K562 (cell line): Measurements from ENCODE around the gene PKLR. TPM values are rescaled to one million over a fixed set of nuclear protein-coding genes. Genes with fewer than 3 reads are reported as not detected.

Experiments
- IRF2 ChIP-seq: sonication (generic); formaldehyde crosslinking; IDR thresholded peaks from 2 replicates; pipeline ENCODE4 v1.8.1; 2022; ENCODE audit warnings: mild to moderate bottlenecking, missing genetic modification reagents
- KLF1 ChIP-seq: fragments of 450-650 bp; IDR thresholded peaks from 2 replicates; pipeline ENCODE4 v1.6.1; 2016; ENCODE audit warnings: missing genetic modification characterization, missing compliant biosample characterization
- LARP7 ChIP-seq: fragments of 450-650 bp; IDR thresholded peaks from 2 replicates; pipeline ENCODE4 v1.6.1; 2016
- MAFF ChIP-seq: IDR thresholded peaks from 2 replicates; pipeline ENCODE4 v1.6.1; 2012; ENCODE audit warnings: low read length, improper control_type of control experiment
- MAFG ChIP-seq: fragments of 450-650 bp; conservative IDR thresholded peaks from 2 replicates; pipeline ENCODE4 v1.6.1; 2016; ENCODE audit warnings: missing genetic modification characterization, missing compliant biosample characterization
- MYC ChIP-seq, 2 experiments: fragments of 250-450 bp in 1 of 2; sonication (Bioruptor Pico) in 1 of 2; IDR thresholded peaks; 2 replicates each; pipeline versions ENCODE4 v1.5.1 to v1.6.1; 2012 to 2021; ENCODE audit warnings: low read depth in 2 of 2, borderline replicate concordance in 1 of 2, improper control_type of control experiment in 1 of 2, low read length in 1 of 2, mild to moderate bottlenecking in 1 of 2, moderate library complexity in 1 of 2
- PHF21A ChIP-seq: fragments of 450-650 bp; IDR thresholded peaks from 2 replicates; pipeline ENCODE4 v1.6.1; 2017; ENCODE audit warnings: low read depth, borderline replicate concordance
- PML ChIP-seq: IDR thresholded peaks from 2 replicates; pipeline ENCODE4 v1.6.1; 2012; ENCODE audit warnings: low read length, inconsistent platforms
- RAD21 ChIP-seq, 2 experiments: fragments of 250-450 bp in 1 of 2; fragments of 450-650 bp in 1 of 2; sonication (Bioruptor Pico) in 1 of 2; formaldehyde crosslinking in 1 of 2; IDR thresholded peaks in 1 of 2; conservative IDR thresholded peaks in 1 of 2; 2 replicates each; pipeline versions ENCODE4 v1.4.0 to v1.8.0; 2020 to 2022; ENCODE audit warnings: mild to moderate bottlenecking in 2 of 2, moderate library complexity in 1 of 2
- RBFOX2 ChIP-seq: fragments of 200-400 bp; formaldehyde crosslinking; IDR thresholded peaks from 2 replicates; pipeline ENCODE4 v1.6.1; 2017; ENCODE audit warnings: low read depth, mild to moderate bottlenecking, low read length, moderate library complexity
- SIN3B ChIP-seq: fragments of 450-650 bp; IDR thresholded peaks from 2 replicates; pipeline ENCODE4 v1.6.1; 2017; ENCODE audit warnings: low read depth, mild to moderate bottlenecking, moderate library complexity
- ZNF3 ChIP-seq: fragments of 250-450 bp; sonication (Bioruptor Pico); IDR thresholded peaks from 2 replicates; pipeline ENCODE4 v1.5.0; 2021; ENCODE audit warnings: mild to moderate bottlenecking, moderate library complexity
- ZNF57 ChIP-seq: fragments of 450-650 bp; formaldehyde crosslinking; IDR thresholded peaks from 2 replicates; pipeline ENCODE4 v1.4.0; 2020; ENCODE audit warnings: mild to moderate bottlenecking, moderate library complexity
- ZSCAN29 ChIP-seq: fragments of 450-650 bp; IDR thresholded peaks from 2 replicates; pipeline ENCODE4 v1.6.1; 2017
- polyA plus RNA-seq, 8 experiments: library from polyadenylated mRNA; depleted of rRNA in 4 of 8; stranded (reverse) in 5 of 8; unstranded in 3 of 8; fragments of >200 nt; fragmentation: Nextera tagmentation in 2 of 8; fragmentation: Illumina TruSeq in 1 of 8; extraction: Ambion mirVana in 2 of 8; extraction: Trizol in 1 of 8; gene quantifications; 2 replicates each; pipeline versions ENCODE4 v1.2.1 to v1.2.3, GENCODE V29; 2011 to 2014; ENCODE audit warnings: inconsistent platforms in 1 of 8, missing spikeins in 1 of 8
- total RNA-seq, 7 experiments: library from RNA; depleted of rRNA in 6 of 7; stranded (reverse); fragments of >200 nt in 6 of 7; fragmentation: Illumina TruSeq in 2 of 7; extraction: Trizol in 2 of 7; gene quantifications; 2 replicates each; pipeline versions ENCODE4 v1.2.1 to v1.2.3, GENCODE V29; 2011 to 2021; ENCODE audit warnings: low replicate concordance in 1 of 7
- TF ChIP-seq, protein P1 (sequence below): fragments of 250-450 bp; sonication (Bioruptor Pico); IDR thresholded peaks from 2 replicates; pipeline ENCODE4 v1.8.0; 2021; ENCODE audit warnings: mild to moderate bottlenecking, moderate library complexity
- TF ChIP-seq, protein P2 (sequence below): fragments of 200-600 bp; sonication (generic); IDR thresholded peaks from one replicate; pipeline ENCODE4 v1.6.1; 2012; ENCODE audit warnings: mild to moderate bottlenecking, low read depth, low read length, inconsistent platforms

Gene PKLR
- total and polyA plus RNA-seq, 9 of the 15 experiments (the other 6 are each of a cell fraction or from before 2014, with no cell fraction given), result 10.7 to 78.4 (median 38.2) TPM

DNA sequence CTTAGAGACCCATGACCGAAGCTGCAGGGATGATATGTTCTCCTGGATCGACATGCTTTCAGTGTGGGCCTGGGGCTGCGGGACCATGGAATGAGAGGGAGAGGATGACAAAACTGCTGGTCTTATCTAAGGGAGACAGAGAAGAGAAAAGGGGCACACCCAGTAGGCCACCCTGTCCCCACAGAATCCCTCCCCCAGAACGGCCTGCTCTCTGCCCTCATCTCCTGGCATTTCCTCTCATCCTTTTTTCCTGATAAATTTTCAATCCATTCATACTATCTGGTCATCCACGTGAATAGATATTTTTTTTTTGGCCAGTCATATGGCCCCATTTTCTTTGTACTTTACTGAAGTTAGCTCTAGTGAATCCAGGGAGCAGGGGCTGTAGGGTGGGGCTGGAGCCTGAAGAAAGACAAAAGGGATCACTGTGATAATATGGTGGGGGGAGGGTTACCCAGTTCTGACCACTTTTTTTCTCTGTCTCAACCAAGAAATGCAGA is at the start of gene PKLR (continued):
- TF ChIP-seq, protein P1, sequence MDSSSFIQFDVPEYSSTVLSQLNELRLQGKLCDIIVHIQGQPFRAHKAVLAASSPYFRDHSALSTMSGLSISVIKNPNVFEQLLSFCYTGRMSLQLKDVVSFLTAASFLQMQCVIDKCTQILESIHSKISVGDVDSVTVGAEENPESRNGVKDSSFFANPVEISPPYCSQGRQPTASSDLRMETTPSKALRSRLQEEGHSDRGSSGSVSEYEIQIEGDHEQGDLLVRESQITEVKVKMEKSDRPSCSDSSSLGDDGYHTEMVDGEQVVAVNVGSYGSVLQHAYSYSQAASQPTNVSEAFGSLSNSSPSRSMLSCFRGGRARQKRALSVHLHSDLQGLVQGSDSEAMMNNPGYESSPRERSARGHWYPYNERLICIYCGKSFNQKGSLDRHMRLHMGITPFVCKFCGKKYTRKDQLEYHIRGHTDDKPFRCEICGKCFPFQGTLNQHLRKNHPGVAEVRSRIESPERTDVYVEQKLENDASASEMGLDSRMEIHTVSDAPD (CRISPR knock-in tag), result no peak
- no peak for TF ChIP-seq LARP7
- TF ChIP-seq, protein P2, sequence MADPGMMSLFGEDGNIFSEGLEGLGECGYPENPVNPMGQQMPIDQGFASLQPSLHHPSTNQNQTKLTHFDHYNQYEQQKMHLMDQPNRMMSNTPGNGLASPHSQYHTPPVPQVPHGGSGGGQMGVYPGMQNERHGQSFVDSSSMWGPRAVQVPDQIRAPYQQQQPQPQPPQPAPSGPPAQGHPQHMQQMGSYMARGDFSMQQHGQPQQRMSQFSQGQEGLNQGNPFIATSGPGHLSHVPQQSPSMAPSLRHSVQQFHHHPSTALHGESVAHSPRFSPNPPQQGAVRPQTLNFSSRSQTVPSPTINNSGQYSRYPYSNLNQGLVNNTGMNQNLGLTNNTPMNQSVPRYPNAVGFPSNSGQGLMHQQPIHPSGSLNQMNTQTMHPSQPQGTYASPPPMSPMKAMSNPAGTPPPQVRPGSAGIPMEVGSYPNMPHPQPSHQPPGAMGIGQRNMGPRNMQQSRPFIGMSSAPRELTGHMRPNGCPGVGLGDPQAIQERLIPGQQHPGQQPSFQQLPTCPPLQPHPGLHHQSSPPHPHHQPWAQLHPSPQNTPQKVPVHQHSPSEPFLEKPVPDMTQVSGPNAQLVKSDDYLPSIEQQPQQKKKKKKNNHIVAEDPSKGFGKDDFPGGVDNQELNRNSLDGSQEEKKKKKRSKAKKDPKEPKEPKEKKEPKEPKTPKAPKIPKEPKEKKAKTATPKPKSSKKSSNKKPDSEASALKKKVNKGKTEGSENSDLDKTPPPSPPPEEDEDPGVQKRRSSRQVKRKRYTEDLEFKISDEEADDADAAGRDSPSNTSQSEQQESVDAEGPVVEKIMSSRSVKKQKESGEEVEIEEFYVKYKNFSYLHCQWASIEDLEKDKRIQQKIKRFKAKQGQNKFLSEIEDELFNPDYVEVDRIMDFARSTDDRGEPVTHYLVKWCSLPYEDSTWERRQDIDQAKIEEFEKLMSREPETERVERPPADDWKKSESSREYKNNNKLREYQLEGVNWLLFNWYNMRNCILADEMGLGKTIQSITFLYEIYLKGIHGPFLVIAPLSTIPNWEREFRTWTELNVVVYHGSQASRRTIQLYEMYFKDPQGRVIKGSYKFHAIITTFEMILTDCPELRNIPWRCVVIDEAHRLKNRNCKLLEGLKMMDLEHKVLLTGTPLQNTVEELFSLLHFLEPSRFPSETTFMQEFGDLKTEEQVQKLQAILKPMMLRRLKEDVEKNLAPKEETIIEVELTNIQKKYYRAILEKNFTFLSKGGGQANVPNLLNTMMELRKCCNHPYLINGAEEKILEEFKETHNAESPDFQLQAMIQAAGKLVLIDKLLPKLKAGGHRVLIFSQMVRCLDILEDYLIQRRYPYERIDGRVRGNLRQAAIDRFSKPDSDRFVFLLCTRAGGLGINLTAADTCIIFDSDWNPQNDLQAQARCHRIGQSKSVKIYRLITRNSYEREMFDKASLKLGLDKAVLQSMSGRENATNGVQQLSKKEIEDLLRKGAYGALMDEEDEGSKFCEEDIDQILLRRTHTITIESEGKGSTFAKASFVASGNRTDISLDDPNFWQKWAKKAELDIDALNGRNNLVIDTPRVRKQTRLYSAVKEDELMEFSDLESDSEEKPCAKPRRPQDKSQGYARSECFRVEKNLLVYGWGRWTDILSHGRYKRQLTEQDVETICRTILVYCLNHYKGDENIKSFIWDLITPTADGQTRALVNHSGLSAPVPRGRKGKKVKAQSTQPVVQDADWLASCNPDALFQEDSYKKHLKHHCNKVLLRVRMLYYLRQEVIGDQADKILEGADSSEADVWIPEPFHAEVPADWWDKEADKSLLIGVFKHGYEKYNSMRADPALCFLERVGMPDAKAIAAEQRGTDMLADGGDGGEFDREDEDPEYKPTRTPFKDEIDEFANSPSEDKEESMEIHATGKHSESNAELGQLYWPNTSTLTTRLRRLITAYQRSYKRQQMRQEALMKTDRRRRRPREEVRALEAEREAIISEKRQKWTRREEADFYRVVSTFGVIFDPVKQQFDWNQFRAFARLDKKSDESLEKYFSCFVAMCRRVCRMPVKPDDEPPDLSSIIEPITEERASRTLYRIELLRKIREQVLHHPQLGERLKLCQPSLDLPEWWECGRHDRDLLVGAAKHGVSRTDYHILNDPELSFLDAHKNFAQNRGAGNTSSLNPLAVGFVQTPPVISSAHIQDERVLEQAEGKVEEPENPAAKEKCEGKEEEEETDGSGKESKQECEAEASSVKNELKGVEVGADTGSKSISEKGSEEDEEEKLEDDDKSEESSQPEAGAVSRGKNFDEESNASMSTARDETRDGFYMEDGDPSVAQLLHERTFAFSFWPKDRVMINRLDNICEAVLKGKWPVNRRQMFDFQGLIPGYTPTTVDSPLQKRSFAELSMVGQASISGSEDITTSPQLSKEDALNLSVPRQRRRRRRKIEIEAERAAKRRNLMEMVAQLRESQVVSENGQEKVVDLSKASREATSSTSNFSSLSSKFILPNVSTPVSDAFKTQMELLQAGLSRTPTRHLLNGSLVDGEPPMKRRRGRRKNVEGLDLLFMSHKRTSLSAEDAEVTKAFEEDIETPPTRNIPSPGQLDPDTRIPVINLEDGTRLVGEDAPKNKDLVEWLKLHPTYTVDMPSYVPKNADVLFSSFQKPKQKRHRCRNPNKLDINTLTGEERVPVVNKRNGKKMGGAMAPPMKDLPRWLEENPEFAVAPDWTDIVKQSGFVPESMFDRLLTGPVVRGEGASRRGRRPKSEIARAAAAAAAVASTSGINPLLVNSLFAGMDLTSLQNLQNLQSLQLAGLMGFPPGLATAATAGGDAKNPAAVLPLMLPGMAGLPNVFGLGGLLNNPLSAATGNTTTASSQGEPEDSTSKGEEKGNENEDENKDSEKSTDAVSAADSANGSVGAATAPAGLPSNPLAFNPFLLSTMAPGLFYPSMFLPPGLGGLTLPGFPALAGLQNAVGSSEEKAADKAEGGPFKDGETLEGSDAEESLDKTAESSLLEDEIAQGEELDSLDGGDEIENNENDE, result no peak
- no peak for TF ChIP-seq MYC (IDR thresholded peaks at IDR 0.05; ENCODE audit: low read depth, low read length)
- no peak for TF ChIP-seq MYC (CRISPR knock-in tag; IDR thresholded peaks at IDR 0.05; ENCODE audit: borderline replicate concordance, low read depth)
- TF ChIP-seq PML, result no peak
- TF ChIP-seq MAFG (tag), result no peak
- no peak for TF ChIP-seq IRF2 (CRISPR knock-in tag)
- no peak for TF ChIP-seq KLF1 (tag)
- TF ChIP-seq RBFOX2, result 0 out of 2 replicates have a peak, but pooled peaks have one; percentile 19
- TF ChIP-seq ZNF57, result no peak
- no peak for TF ChIP-seq SIN3B
- no peak for TF ChIP-seq RAD21 (CRISPR knock-in tag; conservative IDR thresholded peaks at IDR 0.05 in 1 of 2, IDR thresholded peaks at IDR 0.05 in 1 of 2)
- no peak for TF ChIP-seq PHF21A
- TF ChIP-seq ZNF3 (CRISPR knock-in tag), result no peak
- no peak for TF ChIP-seq MAFF
- TF ChIP-seq ZSCAN29, result no peak
